ENCODE data around the gene PAMR1. TPM values are rescaled to one million over a fixed set of nuclear protein-coding genes. Genes with fewer than 3 reads are reported as not detected.

PAMR1 gene
- total and polyA plus RNA-seq, 2 donors (not counting 3 experiments of a cell fraction or from before 2014, with no cell fraction given), result not detected

DNA sequence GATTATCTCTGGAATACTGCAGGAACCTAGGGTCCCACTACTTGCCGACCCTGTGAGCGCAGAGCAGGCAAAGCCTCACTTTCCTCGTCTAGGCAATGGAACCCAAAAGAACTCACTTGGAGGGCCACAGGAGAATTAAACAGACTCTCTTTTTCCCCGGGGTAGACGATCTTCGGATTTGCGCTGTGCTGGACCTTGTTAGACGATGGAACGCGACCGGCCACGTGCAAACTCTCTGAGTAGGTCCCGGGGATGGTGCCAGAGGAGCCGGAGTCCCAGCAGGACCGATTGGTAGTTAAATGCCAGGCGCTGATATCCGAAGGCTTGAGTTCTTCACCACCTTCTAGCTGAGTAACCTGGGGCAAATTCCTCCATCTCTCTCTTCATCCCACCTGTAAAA, 105.0 kb downstream of the PAMR1 start:
- DNase-seq (ENCODE audit: low read depth, low spot score), result no peak
- Histone ChIP-seq H3K4me3 (replicated peaks in 1 of 3; ENCODE audit: insufficient read depth in 1 of 3, low read depth in 1 of 3, low read length in 3 of 3) (no peak overlapping the region), H3K9ac (replicated peaks; ENCODE audit: extremely low read depth, insufficient read depth, low read length) (no peak overlapping the region), H3K27ac (ENCODE audit: insufficient read depth, low read depth, low read length) (no peak overlapping the region), H3K9me1 (replicated peaks; ENCODE audit: control insufficient read depth, extremely low read depth, insufficient read depth, low read length) (no peaks in the 10 kb centered on the region), H3K4me2 (ENCODE audit: insufficient read depth, low read length) (no peak overlapping the region), H4K20me1 (replicated peaks; ENCODE audit: control insufficient read depth, extremely low read depth, insufficient read depth, low read length) (no peaks in the 10 kb centered on the region), H3K79me2 (ENCODE audit: control insufficient read depth, insufficient read depth, low read length) (no peaks in the 10 kb centered on the region), H3K4me1 (ENCODE audit: control insufficient read depth, extremely low read depth, insufficient read depth, low read length) (no peaks in the 10 kb centered on the region), H3K9me3 (replicated peaks; ENCODE audit: control insufficient read depth, insufficient read depth, low read length) (no peaks in the 10 kb centered on the region), H2AFZ (ENCODE audit: low read depth, low read length) (no peak overlapping the region), H3K27me3 (ENCODE audit: control insufficient read depth in 2 of 2, insufficient read depth in 2 of 2, low read length in 2 of 2) (peaks cover 50 to 77% of the 10 kb centered on the region in 2 experiments), H3K36me3 (ENCODE audit: control insufficient read depth in 2 of 2, extremely low read depth in 1 of 2, insufficient read depth in 2 of 2, low read length in 2 of 2) (no peaks in the 10 kb centered on the region)
- FAIRE-seq, result no peak
- no peak for TF ChIP-seq GATA2 (IDR thresholded peaks at IDR 0.05; ENCODE audit: insufficient read depth, insufficient read length, low read depth, low read length)
- peak; percentile 61 for TF ChIP-seq EZH2 (IDR thresholded peaks at IDR 0.05; ENCODE audit: borderline replicate concordance, low read depth, low read length, severe bottlenecking)
- CTCF ChIA-PET, result no interaction called here
- POLR2A ChIA-PET, result no interaction called here
- no TSS peak for BruUV-seq (replicated peaks)
- dilution Hi-C loops (cut with MboI; ENCODE audit: extremely low pct_ligation_motif_present, low sequenced_read_pairs), result no loop called here
- intact Hi-C loops (cut with micrococcal nuclease), result no loop called here

DNA sequence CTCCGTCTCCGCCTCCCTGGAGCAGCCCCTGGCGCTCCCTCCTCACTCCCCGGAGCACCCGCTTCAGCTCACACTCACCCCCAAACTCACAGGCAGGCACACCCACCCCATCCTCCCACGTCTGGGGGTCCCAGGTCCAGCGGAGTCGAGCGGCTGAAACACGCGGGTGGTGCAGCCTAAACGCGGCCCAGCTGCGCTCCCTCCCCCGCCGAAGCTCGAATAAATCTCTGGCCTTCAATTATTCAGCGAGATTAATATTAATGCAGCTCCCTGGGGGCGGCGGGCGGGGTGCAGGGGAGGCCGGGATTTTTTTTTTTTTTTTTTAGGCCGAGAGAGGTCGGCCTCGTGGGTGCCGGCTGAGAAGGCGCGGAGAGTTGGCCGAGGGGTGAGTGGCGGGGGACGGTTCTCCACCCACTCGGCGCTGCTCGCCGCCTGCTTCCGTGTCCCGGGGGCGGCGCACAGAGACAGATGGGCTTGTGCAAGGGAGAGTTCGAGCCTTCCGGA, 105.5 kb downstream of the PAMR1 start:
- intact Hi-C loops (cut with micrococcal nuclease), result no loop called here
- FAIRE-seq, result no peak
- Histone ChIP-seq H4K20me1 (replicated peaks; ENCODE audit: control insufficient read depth, extremely low read depth, insufficient read depth, low read length) (no peaks in the 10 kb centered on the region), H3K79me2 (ENCODE audit: control insufficient read depth, insufficient read depth, low read length) (no peaks in the 10 kb centered on the region), H3K27ac (ENCODE audit: insufficient read depth, low read depth, low read length) (no peak overlapping the region), H2AFZ (ENCODE audit: low read depth, low read length) (no peak overlapping the region), H3K4me1 (ENCODE audit: control insufficient read depth, extremely low read depth, insufficient read depth, low read length) (no peaks in the 10 kb centered on the region), H3K9me3 (replicated peaks; ENCODE audit: control insufficient read depth, insufficient read depth, low read length) (no peaks in the 10 kb centered on the region), H3K27me3 (ENCODE audit: control insufficient read depth in 2 of 2, insufficient read depth in 2 of 2, low read length in 2 of 2) (peaks cover 53 to 81% of the 10 kb centered on the region in 2 experiments), H3K4me3 (replicated peaks in 1 of 3; ENCODE audit: insufficient read depth in 1 of 3, low read depth in 1 of 3, low read length in 3 of 3) (no peak overlapping the region), H3K9ac (replicated peaks; ENCODE audit: extremely low read depth, insufficient read depth, low read length) (no peak overlapping the region), H3K4me2 (ENCODE audit: insufficient read depth, low read length) (no peak overlapping the region), H3K36me3 (ENCODE audit: control insufficient read depth in 2 of 2, extremely low read depth in 1 of 2, insufficient read depth in 2 of 2, low read length in 2 of 2) (no peaks in the 10 kb centered on the region), H3K9me1 (replicated peaks; ENCODE audit: control insufficient read depth, extremely low read depth, insufficient read depth, low read length) (no peaks in the 10 kb centered on the region)
- dilution Hi-C loops (cut with MboI; ENCODE audit: extremely low pct_ligation_motif_present, low sequenced_read_pairs), result no loop called here
- TF ChIP-seq, protein P1, sequence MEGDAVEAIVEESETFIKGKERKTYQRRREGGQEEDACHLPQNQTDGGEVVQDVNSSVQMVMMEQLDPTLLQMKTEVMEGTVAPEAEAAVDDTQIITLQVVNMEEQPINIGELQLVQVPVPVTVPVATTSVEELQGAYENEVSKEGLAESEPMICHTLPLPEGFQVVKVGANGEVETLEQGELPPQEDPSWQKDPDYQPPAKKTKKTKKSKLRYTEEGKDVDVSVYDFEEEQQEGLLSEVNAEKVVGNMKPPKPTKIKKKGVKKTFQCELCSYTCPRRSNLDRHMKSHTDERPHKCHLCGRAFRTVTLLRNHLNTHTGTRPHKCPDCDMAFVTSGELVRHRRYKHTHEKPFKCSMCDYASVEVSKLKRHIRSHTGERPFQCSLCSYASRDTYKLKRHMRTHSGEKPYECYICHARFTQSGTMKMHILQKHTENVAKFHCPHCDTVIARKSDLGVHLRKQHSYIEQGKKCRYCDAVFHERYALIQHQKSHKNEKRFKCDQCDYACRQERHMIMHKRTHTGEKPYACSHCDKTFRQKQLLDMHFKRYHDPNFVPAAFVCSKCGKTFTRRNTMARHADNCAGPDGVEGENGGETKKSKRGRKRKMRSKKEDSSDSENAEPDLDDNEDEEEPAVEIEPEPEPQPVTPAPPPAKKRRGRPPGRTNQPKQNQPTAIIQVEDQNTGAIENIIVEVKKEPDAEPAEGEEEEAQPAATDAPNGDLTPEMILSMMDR (IDR thresholded peaks at IDR 0.05; ENCODE audit: extremely low read depth in 1 of 2, insufficient read depth in 1 of 2, low read depth in 1 of 2, low read length in 2 of 2), result no peak
- no TSS peak for BruUV-seq (replicated peaks)
- CTCF ChIA-PET, result no interaction called here
- POLR2A ChIA-PET, result interaction anchor here (0.7 kb wide), 1 partner anchor 97 kb away, joined by 3 read pairs; no protein-coding TSS in a partner anchor
- DNase-seq (ENCODE audit: low read depth, low spot score), result no peak
